GM23338 (cell line): Measurements from ENCODE around the gene RFX2. TPM values are rescaled to one million over a fixed set of nuclear protein-coding genes. Genes with fewer than 3 reads are reported as not detected.

Experiments used
- CREB1 ChIP-seq: fragments of 250-450 bp; sonication (Bioruptor Pico); IDR thresholded peaks from 2 replicates; pipeline ENCODE4 v1.5.0; 2020; ENCODE audit warnings: low read depth, mild to moderate bottlenecking, moderate library complexity
- ETS1 ChIP-seq: IDR thresholded peaks from 2 replicates; pipeline ENCODE4 v1.6.1; 2016; ENCODE audit warnings: antibody characterized with exemption
- EZH2phosphoT487 ChIP-seq: fragments of 200-600 bp; sonication (generic); IDR thresholded peaks from one replicate; pipeline ENCODE4 v1.8.1; 2018; ENCODE audit warnings: antibody characterized with exemption; ENCODE audit not compliant: unreplicated experiment
- REST ChIP-seq: IDR thresholded peaks from one replicate; pipeline ENCODE4 v1.6.1; 2018; ENCODE audit warnings: antibody characterized with exemption; ENCODE audit not compliant: unreplicated experiment
- STAT1 ChIP-seq: IDR thresholded peaks from one replicate; pipeline ENCODE4 v1.6.1; 2016; ENCODE audit warnings: antibody characterized with exemption; ENCODE audit not compliant: unreplicated experiment
- ZNF331 ChIP-seq: fragments of 250-450 bp; sonication (Bioruptor Pico); IDR thresholded peaks from 2 replicates; pipeline ENCODE4 v1.5.0; 2020; ENCODE audit warnings: low read depth, mild to moderate bottlenecking, moderate library complexity
- ZNF462 ChIP-seq: fragments of 250-450 bp; sonication (Bioruptor Pico); IDR thresholded peaks from 2 replicates; pipeline ENCODE4 v1.5.0; 2020; ENCODE audit warnings: mild to moderate bottlenecking, moderate library complexity
- polyA plus RNA-seq: library from polyadenylated mRNA; unstranded; fragments of >200 nt; fragmentation: Nextera tagmentation; extraction: Ambion mirVana; gene quantifications from 2 replicates; pipeline ENCODE4 v1.2.1, GENCODE V29; 2016
- total RNA-seq: library from RNA; depleted of rRNA; stranded (reverse); fragments of >200 nt; shearing (Covaris generic); gene quantifications from 2 replicates; pipeline ENCODE4 v1.2.3, GENCODE V29; 2014

The RFX2 gene
- total and polyA plus RNA-seq, 2 experiments from 2014 or later, result 4.6 to 13.0 TPM

- TF ChIP-seq ZNF462 (CRISPR knock-in tag) (no peak), STAT1 (no peak), EZH2phosphoT487 (no peak), REST (no peak), CREB1 (CRISPR knock-in tag) (no peak), ZNF331 (CRISPR knock-in tag) (no peak), ETS1 (no peak)
These were observed 94.3 kb downstream of the RFX2 start (continued) for GRCh38 chr19:6015841-6016545.
